ENCODE measurements around the gene PYGM.

DNA sequence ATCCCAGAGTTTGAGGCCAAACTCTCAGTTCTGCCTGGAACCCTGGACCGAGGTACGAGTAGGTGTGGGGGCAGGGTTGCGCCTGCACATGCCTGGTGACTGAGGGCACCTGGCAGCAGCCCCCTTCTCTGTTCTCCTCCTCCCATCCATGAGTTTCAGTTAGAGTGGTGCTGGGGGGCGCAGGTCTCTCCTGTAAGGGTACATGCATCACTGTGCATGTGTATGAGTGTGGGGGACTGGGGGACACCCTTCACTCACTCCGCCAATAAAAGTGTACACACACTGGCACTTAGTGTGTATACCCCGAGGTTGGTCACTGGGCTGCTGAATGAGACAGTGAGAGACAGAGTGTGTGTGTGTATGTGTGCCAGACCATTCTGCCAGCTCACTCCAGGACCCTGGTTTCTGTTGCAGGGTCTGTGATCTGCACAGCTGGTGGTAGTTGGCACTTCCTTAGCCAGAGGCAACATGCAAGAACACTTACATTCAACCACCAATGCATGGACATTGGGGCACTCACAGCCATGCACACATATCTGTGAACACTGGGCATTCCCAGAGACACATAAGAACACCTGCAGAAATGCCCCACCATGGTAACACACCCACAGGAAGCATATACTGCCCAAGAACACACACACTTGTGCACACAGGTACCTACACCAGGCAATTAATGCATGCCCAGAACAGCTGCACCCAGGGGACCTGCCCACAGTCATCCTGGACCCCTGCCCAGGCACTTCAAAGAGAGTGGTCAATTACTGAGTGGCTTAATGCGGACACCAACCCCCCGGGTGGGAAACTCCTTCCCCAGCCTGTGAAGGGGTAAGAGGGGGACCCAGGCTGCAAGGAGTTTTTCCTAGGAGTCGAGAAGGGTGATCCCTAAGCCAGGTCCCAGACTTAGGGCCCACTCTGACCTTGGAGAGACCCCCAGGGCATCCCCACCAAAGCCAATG is 35.6 kb downstream of the PYGM start:
- TF ChIP-seq SUZ12 (IDR thresholded peaks at IDR 0.05; ENCODE audit: extremely low read depth, insufficient read depth, insufficient read length), result no peak
- no peak for TF ChIP-seq YY1 (IDR thresholded peaks at IDR 0.05; ENCODE audit: insufficient read depth, insufficient read length)
